ENCODE results near the gene ZBTB22. TPM values are rescaled to one million over a fixed set of nuclear protein-coding genes. Genes with fewer than 3 reads are reported as not detected.
A peak's percentile ranks its signal among the peaks of the same experiment; 100 is the strongest.

Gene ZBTB22
- polyA plus RNA-seq, 2 donors: 10.2 to 11.6 TPM

DNA sequence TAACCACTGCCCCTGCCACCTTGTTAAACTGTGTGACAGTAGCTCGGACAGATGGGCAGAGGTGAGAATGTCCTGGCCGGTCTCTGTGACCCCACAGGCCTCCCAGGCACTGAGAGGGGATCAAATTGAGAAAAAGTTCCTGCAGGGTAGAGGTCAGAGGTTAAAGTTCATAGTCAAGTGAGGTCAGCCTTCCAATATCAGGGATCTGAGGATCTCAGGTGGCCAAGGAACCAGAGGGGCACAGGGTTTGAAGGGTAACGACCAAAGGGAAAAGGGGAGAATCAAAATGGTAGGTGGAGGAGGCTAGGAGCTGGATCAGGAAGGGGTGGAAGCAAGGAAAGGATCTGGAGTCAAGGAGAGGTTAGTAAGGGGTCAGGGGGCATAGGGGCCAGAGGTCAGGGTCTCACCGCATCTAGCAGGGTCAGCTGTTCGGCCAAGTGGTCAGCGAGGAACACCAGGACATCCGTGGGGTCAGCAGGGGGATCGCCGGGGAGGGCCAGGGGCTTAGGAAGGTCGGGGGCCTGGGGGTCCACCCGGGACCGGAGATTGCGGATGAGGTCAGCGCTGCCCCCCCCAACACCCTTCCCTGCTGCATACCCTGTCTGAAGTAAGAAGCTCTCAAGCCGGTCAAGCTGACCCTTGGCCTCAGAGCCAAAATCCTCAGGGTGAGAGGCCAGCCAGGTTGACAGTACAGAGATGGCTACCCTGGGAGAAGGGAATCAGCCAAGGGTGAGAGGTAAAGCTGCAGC lies 21.7 kb downstream of the ZBTB22 start:
- peaks cover 0 to 8% of the 10 kb centered on the region in 2 donors for H3K4me1 ChIP-seq (ENCODE audit: control insufficient read depth in 2 of 2, insufficient read depth in 2 of 2, low read length in 1 of 2)
- no peaks in the 10 kb centered on the region for H3K27me3 ChIP-seq (ENCODE audit: control insufficient read depth in 1 of 2, insufficient read depth in 2 of 2, low read length in 2 of 2)
- no peaks in the 10 kb centered on the region for H3K9me3 ChIP-seq (ENCODE audit: control insufficient read depth in 2 of 2, insufficient read depth in 1 of 2, low read depth in 1 of 2, low read length in 1 of 2)
- peak overlapping the region in 1 of 2 donors; percentile 76 for H3K4me3 ChIP-seq (ENCODE audit: low read depth in 1 of 2, low read length in 2 of 2)
- H3K36me3 ChIP-seq (ENCODE audit: control insufficient read depth in 2 of 2, insufficient read depth in 2 of 2, low read length in 1 of 2): peaks cover 20 to 33% of the 10 kb centered on the region in 2 donors
- H3K27ac ChIP-seq (ENCODE audit: low read depth in 2 of 2, low read length in 1 of 2): no peak overlapping the region
- 84 to 87% methylated on average over 15 of the region's 15 CpGs for WGBS, 2 donors

DNA sequence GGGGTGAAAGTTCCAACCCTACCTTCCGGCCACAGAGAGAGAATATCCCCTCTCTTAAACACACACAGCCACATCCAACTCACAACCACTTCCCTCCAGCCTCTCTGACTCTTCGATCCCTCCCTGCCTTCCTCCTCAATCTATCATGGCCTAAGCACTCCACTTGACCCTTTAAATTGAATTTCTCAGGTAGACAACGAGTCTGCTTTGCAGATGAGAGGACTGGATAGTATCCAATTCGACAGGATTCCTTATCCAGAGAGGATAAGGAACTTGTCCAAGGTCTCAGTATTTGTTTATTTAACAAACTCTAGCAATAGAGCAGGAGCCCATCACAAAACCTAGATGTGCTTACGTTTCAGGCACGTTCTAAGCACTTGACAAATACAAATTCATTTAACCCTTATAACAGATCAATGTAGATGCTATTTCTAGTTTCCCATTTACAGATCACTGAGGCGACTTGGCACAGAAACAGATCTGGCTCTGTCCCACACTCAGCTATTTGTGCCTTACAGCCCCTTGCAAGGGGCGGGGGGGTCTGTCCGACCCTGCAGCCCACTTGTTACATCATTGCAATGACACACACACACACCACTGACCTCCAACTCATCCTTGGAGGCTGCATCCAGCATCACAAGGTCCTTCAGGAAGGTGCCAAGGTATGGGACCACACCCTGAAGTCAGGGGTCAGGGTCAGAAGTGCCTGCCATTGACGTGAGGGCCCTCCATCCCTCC lies 23.3 kb downstream of the ZBTB22 start:
- no peak overlapping the region for H3K4me3 ChIP-seq (ENCODE audit: low read depth in 1 of 2, low read length in 2 of 2)
- H3K36me3 ChIP-seq (ENCODE audit: control insufficient read depth in 2 of 2, insufficient read depth in 2 of 2, low read length in 1 of 2): peaks cover 20 to 33% of the 10 kb centered on the region in 2 donors
- H3K9me3 ChIP-seq (ENCODE audit: control insufficient read depth in 2 of 2, insufficient read depth in 1 of 2, low read depth in 1 of 2, low read length in 1 of 2): no peaks in the 10 kb centered on the region
- no peaks in the 10 kb centered on the region for H3K27me3 ChIP-seq (ENCODE audit: control insufficient read depth in 1 of 2, insufficient read depth in 2 of 2, low read length in 2 of 2)
- peaks cover 0 to 14% of the 10 kb centered on the region in 2 donors for H3K4me1 ChIP-seq (ENCODE audit: control insufficient read depth in 2 of 2, insufficient read depth in 2 of 2, low read length in 1 of 2)
- WGBS, 2 donors: 61% methylated on average over 10 of the region's 10 CpGs
- no peak overlapping the region for H3K27ac ChIP-seq (ENCODE audit: low read depth in 2 of 2, low read length in 1 of 2)

DNA sequence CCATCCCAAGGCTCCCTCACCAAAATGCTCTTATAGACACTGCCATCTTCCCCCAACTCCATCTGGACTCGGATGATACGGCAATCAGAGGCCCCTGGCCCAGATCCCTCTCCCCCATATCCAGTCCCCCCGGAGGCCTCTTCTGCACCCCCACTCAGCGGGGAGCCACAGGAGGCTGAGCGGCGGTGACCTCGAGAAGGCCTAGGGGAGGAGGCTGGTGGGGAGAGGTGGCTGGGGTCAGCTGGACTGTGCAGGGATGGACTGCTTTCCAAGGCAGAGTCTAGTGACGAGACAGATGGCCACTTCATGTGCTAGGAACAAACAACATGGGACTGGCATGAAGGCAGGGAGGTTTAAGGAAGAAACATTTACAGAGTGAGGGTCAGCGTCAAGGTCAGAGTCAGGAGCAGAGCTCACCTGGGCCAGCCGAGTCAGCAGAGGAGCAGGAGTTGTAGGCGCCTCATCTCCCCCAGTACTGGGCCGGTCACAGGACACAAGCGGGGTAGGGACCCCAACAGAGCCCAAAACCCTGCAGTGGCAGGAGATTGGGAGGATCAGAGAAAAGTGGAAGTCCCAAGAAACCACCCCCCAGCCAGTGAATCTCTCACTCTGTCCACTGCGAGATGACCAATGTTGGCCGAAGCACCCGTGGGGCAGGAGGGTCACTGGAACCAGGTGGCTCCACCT lies 24.4 kb downstream of the ZBTB22 start:
- H3K4me3 ChIP-seq (ENCODE audit: low read depth in 1 of 2, low read length in 2 of 2): no peak overlapping the region
- WGBS, 2 donors: 84 to 89% methylated on average over 16 of the region's 16 CpGs
- H3K36me3 ChIP-seq (ENCODE audit: control insufficient read depth in 2 of 2, insufficient read depth in 2 of 2, low read length in 1 of 2): peaks cover 20 to 33% of the 10 kb centered on the region in 2 donors
- no peaks in the 10 kb centered on the region for H3K9me3 ChIP-seq (ENCODE audit: control insufficient read depth in 2 of 2, insufficient read depth in 1 of 2, low read depth in 1 of 2, low read length in 1 of 2)
- H3K27ac ChIP-seq (ENCODE audit: low read depth in 2 of 2, low read length in 1 of 2): no peak overlapping the region
- H3K4me1 ChIP-seq (ENCODE audit: control insufficient read depth in 2 of 2, insufficient read depth in 2 of 2, low read length in 1 of 2): peaks cover under 1 to 18% of the 10 kb centered on the region in 2 donors
- no peaks in the 10 kb centered on the region for H3K27me3 ChIP-seq (ENCODE audit: control insufficient read depth in 1 of 2, insufficient read depth in 2 of 2, low read length in 2 of 2)

DNA sequence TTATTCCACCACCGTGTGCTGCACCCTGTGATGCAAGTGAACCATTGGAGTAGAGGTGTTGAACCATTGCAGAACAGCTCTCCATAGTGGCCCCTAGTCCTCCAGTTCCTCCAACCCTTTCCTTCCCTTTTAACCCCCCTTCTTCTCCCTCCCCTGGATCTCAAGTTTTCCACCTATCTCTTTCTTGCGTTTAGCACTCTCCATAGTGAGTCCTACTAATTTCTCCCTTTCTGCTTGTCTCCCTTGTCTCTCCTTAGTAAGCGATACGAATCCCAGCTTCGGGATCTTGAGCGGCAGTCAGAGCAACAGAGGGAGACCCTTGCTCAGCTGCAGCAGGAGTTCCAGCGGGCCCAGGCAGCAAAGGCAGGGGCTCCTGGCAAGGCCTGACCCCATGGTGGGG lies 27.1 kb downstream of the ZBTB22 start:
- peak overlapping the region in 1 of 2 donors; percentile 37 for H3K27ac ChIP-seq (ENCODE audit: low read depth in 2 of 2, low read length in 1 of 2)
- peak overlapping the region in 1 of 2 donors; percentile 92 for H3K4me3 ChIP-seq (ENCODE audit: low read depth in 1 of 2, low read length in 2 of 2)
- no peaks in the 10 kb centered on the region for H3K27me3 ChIP-seq (ENCODE audit: control insufficient read depth in 1 of 2, insufficient read depth in 2 of 2, low read length in 2 of 2)
- 63 to 69% methylated on average over 7 of the region's 7 CpGs for WGBS, 2 donors
- H3K36me3 ChIP-seq (ENCODE audit: control insufficient read depth in 2 of 2, insufficient read depth in 2 of 2, low read length in 1 of 2): peaks cover 24 to 35% of the 10 kb centered on the region in 2 donors
- no peaks in the 10 kb centered on the region for H3K9me3 ChIP-seq (ENCODE audit: control insufficient read depth in 2 of 2, insufficient read depth in 1 of 2, low read depth in 1 of 2, low read length in 1 of 2)
- peaks cover 3 to 13% of the 10 kb centered on the region in 2 donors for H3K4me1 ChIP-seq (ENCODE audit: control insufficient read depth in 2 of 2, insufficient read depth in 2 of 2, low read length in 1 of 2)

DNA sequence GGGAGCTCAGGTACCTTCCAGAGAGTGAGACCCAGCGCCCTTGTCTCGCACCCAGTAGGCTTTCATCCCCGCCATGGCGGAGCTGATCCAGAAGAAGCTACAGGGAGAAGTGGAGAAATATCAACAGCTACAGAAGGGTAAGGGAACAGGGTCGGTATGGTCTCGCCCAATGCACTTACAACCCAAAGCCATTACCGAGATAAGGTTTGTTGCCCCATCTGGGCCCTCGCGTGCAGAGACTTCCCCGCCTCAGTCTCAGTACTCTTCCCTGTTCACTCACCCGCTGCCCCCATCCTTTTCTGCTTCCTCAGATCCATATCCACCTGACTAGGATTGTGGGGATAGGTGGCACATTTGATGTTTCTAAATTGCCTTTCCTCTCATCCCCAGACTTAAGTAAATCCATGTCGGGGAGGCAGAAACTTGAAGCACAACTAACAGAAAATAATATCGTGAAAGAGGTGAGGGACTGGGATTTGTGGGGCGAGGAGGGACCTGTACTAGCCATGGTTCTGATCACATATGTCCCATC lies 27.7 kb downstream of the ZBTB22 start:
- H3K4me3 ChIP-seq (ENCODE audit: low read depth in 1 of 2, low read length in 2 of 2): peak overlapping the region; percentile 74 to 92
- no peaks in the 10 kb centered on the region for H3K27me3 ChIP-seq (ENCODE audit: control insufficient read depth in 1 of 2, insufficient read depth in 2 of 2, low read length in 2 of 2)
- peak overlapping the region; percentile 79 to 83 for H3K27ac ChIP-seq (ENCODE audit: low read depth in 2 of 2, low read length in 1 of 2)
- H3K36me3 ChIP-seq (ENCODE audit: control insufficient read depth in 2 of 2, insufficient read depth in 2 of 2, low read length in 1 of 2): peaks cover 21 to 30% of the 10 kb centered on the region in 2 donors
- 3 to 4% methylated on average over 14 of the region's 14 CpGs for WGBS, 2 donors
- H3K4me1 ChIP-seq (ENCODE audit: control insufficient read depth in 2 of 2, insufficient read depth in 2 of 2, low read length in 1 of 2): peaks cover 3 to 13% of the 10 kb centered on the region in 2 donors
- H3K9me3 ChIP-seq (ENCODE audit: control insufficient read depth in 2 of 2, insufficient read depth in 1 of 2, low read depth in 1 of 2, low read length in 1 of 2): no peaks in the 10 kb centered on the region

DNA sequence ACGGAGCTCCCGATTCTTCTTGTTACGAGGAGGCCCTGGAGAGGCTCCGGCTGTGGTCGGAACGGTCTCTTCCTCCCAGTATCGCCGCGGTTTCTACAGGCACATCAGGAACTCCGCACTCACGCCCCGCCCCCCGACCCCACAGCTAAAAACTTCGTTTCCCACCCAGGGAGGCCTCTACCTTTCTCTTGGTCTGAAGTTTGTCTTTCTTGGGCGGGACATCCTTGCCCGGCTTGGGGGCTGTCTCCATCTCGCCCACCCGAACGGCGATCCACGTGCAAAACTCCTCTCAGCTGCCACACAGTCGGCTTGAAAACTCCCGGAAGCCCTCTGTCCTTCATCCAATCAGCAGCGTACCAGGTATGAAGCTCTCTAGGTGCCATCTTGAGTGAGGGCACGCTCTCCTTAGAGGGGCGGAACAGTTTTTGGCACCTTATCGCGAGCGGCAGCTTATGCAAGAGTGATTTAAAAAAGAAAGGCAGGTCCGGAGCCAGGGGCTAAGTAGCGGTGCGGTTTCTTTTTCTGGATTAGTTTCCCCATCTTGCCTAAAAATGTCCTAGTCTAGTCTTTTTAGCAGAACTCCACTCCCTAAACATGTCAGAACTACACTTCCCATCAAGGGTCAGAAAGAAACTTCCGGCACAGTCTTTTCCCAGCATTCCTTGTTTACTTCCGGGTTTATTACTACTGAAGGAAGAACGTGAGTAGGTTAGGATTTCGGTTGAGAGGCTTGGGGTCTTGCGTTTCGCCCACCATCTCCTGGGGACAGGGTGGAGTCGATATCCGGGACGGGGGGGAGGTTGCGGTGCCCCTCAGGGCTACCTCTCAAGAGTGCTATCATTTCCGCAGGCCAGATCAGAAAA lies 28.4 kb downstream of the ZBTB22 start, which contains the start of the genes PFDN6 and WDR46:
Gene PFDN6, plus strand, starts transcription at position 681 of the 863 bp plus-strand sequence. CDS start 256 bp downstream, outside the sequence.
Gene WDR46, minus strand, starts transcription at position 319 of the 863 bp plus-strand sequence. Its CDS starts 69 bp downstream, at position 250.
- H3K4me1 ChIP-seq (ENCODE audit: control insufficient read depth in 2 of 2, insufficient read depth in 2 of 2, low read length in 1 of 2): peaks cover 3 to 13% of the 10 kb centered on the region in 2 donors
- H3K27me3 ChIP-seq (ENCODE audit: control insufficient read depth in 1 of 2, insufficient read depth in 2 of 2, low read length in 2 of 2): no peaks in the 10 kb centered on the region
- H3K27ac ChIP-seq (ENCODE audit: low read depth in 2 of 2, low read length in 1 of 2): peak within 1 kb of the TSS; percentile 79 to 83
- peak within 1 kb of the TSS; percentile 74 to 92 for H3K4me3 ChIP-seq (ENCODE audit: low read depth in 1 of 2, low read length in 2 of 2)
- H3K36me3 ChIP-seq (ENCODE audit: control insufficient read depth in 2 of 2, insufficient read depth in 2 of 2, low read length in 1 of 2): peaks cover 17 to 29% of the 10 kb centered on the region in 2 donors
- H3K9me3 ChIP-seq (ENCODE audit: control insufficient read depth in 2 of 2, insufficient read depth in 1 of 2, low read depth in 1 of 2, low read length in 1 of 2): no peaks in the 10 kb centered on the region
- WGBS, 2 donors: 0% methylated on average over 43 of the region's 43 CpGs

DNA sequence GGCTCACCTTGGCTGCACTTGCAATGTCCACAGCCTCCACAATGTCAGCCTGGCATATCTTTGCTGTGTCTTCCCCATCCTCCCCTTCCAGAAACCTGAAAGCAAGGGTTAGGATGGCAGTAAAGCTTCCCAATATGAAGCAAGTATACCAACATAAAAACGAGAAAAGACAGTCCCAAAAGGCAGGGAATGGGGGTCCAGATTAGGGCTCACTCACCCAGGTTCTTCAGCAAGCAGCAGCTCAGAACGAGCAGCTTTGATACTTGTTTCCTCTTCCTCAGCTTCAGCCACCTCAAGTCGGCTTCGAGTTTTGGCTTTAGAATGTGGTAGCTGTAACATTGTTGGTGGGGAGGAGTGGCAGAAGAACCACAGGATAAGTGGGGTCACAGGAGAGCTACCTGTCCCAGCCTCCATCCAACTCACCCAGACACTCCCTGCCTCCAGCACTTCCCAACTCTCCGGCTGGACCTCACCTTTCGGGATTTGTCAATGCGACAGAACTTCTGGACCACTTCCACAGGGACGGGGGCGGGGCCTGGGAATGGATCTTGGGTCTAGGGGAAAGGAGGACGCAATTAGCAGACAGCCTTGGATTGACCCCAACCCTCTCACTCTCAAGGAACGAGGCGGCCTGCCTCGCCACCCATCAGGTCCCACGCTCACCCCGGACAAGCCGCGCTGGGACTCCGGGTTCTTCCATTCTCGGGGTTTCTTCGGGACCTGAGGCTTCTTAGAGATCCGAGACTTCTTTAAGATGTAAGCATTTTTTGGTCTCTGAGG lies 29.2 kb downstream of the ZBTB22 start:
- Histone ChIP-seq H3K27ac (ENCODE audit: low read depth in 2 of 2, low read length in 1 of 2) (peak overlapping the region; percentile 79 to 83), H3K9me3 (ENCODE audit: control insufficient read depth in 2 of 2, insufficient read depth in 1 of 2, low read depth in 1 of 2, low read length in 1 of 2) (no peaks in the 10 kb centered on the region), H3K36me3 (ENCODE audit: control insufficient read depth in 2 of 2, insufficient read depth in 2 of 2, low read length in 1 of 2) (peaks cover 17 to 25% of the 10 kb centered on the region in 2 donors), H3K27me3 (ENCODE audit: control insufficient read depth in 1 of 2, insufficient read depth in 2 of 2, low read length in 2 of 2) (no peaks in the 10 kb centered on the region), H3K4me3 (ENCODE audit: low read depth in 1 of 2, low read length in 2 of 2) (peak overlapping the region; percentile 74 to 92), H3K4me1 (ENCODE audit: control insufficient read depth in 2 of 2, insufficient read depth in 2 of 2, low read length in 1 of 2) (peaks cover 3 to 13% of the 10 kb centered on the region in 2 donors)
- 8 to 11% methylated on average over 21 of the region's 21 CpGs for WGBS, 2 donors

Measured in esophagus (tissue), 2 donors.